Activated T-cell treated with anti-CD3 and anti-CD28 coated beads, Interleukin-2, amount 50 U/mL, for 24 hours (primary cell): ENCODE measurements around the gene PLRG1.

ENCODE experiments used
- DNase-seq: peaks from one replicate; pipeline ENCODE4 v3.0.0-alpha.2; 2020
- H3K27ac Mint-ChIP-seq: 2 replicates; pipeline ENCODE4 v1.8.0; 2020; ENCODE audit warnings: mild to moderate bottlenecking, mixed read lengths
- H3K27me3 Mint-ChIP-seq: 2 replicates; pipeline ENCODE4 v1.8.0; 2020; ENCODE audit warnings: mixed read lengths
- H3K36me3 Mint-ChIP-seq: 2 replicates; pipeline ENCODE4 v1.8.0; 2020; ENCODE audit warnings: low read depth, mixed read lengths
- H3K4me1 Mint-ChIP-seq: 2 replicates; pipeline ENCODE4 v1.8.0; 2020; ENCODE audit warnings: low read depth, mixed read lengths
- H3K4me3 Mint-ChIP-seq: 2 replicates; pipeline ENCODE4 v1.8.0; 2020; ENCODE audit warnings: mild to moderate bottlenecking, moderate library complexity, mixed read lengths
- H3K9me3 Mint-ChIP-seq: 2 replicates; pipeline ENCODE4 v1.8.0; 2020; ENCODE audit warnings: mixed read lengths

Gene PLRG1

GRCh38 chr4:154584259-154584658 is 34.1 kb upstream of the PLRG1 start:
- peaks cover 20% of the 10 kb centered on the region for H3K27me3 Mint-ChIP-seq
- no peaks in the 10 kb centered on the region for H3K4me1 Mint-ChIP-seq
- no peaks in the 10 kb centered on the region for H3K9me3 Mint-ChIP-seq
- no peak overlapping the region for H3K4me3 Mint-ChIP-seq
- DNase-seq = no peak
- H3K36me3 Mint-ChIP-seq = no peaks in the 10 kb centered on the region
- H3K27ac Mint-ChIP-seq = no peak overlapping the region

- no peaks in the 10 kb centered on the region for H3K4me1 Mint-ChIP-seq
- peaks cover 24% of the 10 kb centered on the region for H3K27me3 Mint-ChIP-seq
- no peak overlapping the region for H3K4me3 Mint-ChIP-seq
- no peaks in the 10 kb centered on the region for H3K9me3 Mint-ChIP-seq
- no peak for DNase-seq
- no peak overlapping the region for H3K27ac Mint-ChIP-seq
- H3K36me3 Mint-ChIP-seq = no peaks in the 10 kb centered on the region
Measured at GRCh38 chr4:154583677-154584076, 33.5 kb upstream of the PLRG1 start.

DNA sequence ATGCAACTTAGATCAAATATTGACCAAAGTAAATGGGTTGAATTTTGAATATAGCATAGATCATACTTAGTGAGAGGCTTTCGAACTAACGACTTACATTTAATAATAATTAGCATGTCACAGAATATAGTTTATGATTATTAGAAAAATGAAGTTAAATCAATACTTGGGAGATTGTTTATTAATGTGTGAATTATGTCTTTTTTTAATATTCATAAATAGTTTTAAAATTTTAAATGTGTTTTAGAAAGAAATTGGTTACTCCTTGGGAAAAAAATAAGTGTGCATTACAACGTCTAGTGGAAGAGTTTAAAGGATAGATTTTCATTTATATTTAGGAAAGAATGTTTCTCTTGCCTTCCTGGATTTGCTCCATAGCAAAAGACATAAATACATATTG is 33.0 kb upstream of the PLRG1 start:
- H3K36me3 Mint-ChIP-seq = no peaks in the 10 kb centered on the region
- peaks cover 25% of the 10 kb centered on the region for H3K27me3 Mint-ChIP-seq

DNA sequence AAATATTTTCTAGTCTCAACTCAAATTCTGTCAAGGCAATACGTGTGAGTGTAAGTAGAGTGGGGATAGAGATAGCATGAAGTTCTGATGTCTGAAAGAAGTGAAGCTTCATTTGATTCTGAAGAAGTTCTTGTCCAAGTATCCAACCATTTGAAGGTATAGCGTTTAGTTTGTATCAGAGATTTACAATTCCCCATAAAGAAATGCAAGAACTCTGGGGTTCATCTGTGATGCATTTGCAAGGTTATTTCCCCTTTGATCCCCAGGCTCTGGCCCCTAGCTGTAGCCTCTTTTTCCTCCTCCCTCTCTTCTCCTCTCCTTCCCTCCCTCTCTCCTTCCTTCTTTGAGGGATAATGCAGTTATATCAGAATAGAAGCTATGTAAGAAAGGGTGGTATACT is 32.5 kb upstream of the PLRG1 start:
- Mint-ChIP-seq H3K27ac (no peak overlapping the region), H3K27me3 (peaks cover 30% of the 10 kb centered on the region), H3K4me3 (no peak overlapping the region), H3K9me3 (no peaks in the 10 kb centered on the region), H3K36me3 (no peaks in the 10 kb centered on the region), H3K4me1 (no peaks in the 10 kb centered on the region)
- DNase-seq = no peak

More for the DNA sequence above, 33.0 kb upstream of the PLRG1 start:
- no peaks in the 10 kb centered on the region for H3K9me3 Mint-ChIP-seq
- no peak for DNase-seq
- H3K4me1 Mint-ChIP-seq = no peaks in the 10 kb centered on the region
- no peak overlapping the region for H3K4me3 Mint-ChIP-seq
- H3K27ac Mint-ChIP-seq = no peak overlapping the region

DNA sequence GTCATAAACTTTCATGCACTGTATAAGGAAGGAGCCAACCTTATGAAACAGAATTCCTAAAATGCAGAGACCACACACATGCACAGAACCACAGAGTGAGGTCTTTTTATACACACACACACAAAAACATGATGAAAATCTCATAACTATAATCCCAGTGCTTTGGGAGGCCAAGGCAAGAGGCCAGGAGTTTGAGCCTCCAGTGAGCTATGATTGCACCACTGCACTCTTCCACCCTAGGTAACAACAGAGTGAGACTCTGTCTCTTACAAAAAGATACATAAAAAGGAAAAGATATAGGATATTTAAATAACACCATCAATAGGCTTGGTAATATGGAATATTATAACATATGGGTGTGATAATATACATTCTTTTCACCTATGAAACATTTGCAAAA is 29.7 kb upstream of the PLRG1 start:
- Mint-ChIP-seq H3K4me1 (no peaks in the 10 kb centered on the region), H3K9me3 (no peaks in the 10 kb centered on the region), H3K4me3 (no peak overlapping the region), H3K27me3 (peaks cover 31% of the 10 kb centered on the region), H3K36me3 (no peaks in the 10 kb centered on the region), H3K27ac (no peak overlapping the region)
- no peak for DNase-seq

DNA sequence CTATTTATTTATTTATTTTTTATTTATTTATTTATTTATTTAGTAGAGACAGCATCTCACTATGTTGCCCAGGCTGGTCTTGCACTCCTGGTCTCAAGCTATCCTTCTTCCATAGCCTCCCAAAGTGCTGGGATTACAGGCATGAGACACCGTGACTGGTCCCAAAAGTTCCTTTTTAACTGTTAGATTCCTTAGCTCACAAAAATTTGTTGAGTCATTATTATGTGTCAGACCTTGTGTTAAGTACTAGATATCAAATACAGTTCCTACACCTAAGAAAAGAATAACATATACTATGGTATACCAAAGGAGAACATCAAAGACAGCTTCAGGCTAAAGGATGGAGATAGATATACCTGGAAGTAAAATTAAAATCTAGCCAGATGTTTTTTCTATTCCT is 28.7 kb upstream of the PLRG1 start:
- DNase-seq = no peak
- H3K36me3 Mint-ChIP-seq = no peaks in the 10 kb centered on the region
- H3K9me3 Mint-ChIP-seq = no peaks in the 10 kb centered on the region

GRCh38 chr4:154577324-154577723 is 27.1 kb upstream of the PLRG1 start:
- no peaks in the 10 kb centered on the region for H3K36me3 Mint-ChIP-seq
- H3K9me3 Mint-ChIP-seq = no peaks in the 10 kb centered on the region
- no peak overlapping the region for H3K27ac Mint-ChIP-seq
- H3K4me3 Mint-ChIP-seq = no peak overlapping the region
- H3K27me3 Mint-ChIP-seq = peaks cover 31% of the 10 kb centered on the region
- no peak for DNase-seq
- H3K4me1 Mint-ChIP-seq = no peaks in the 10 kb centered on the region

More for the DNA sequence above, 28.7 kb upstream of the PLRG1 start:
- Mint-ChIP-seq H3K27me3 (peaks cover 31% of the 10 kb centered on the region), H3K27ac (no peak overlapping the region), H3K4me3 (no peak overlapping the region), H3K4me1 (no peaks in the 10 kb centered on the region)

GRCh38 chr4:154574311-154574710 is 24.1 kb upstream of the PLRG1 start:
- no peak for DNase-seq
- no peaks in the 10 kb centered on the region for H3K9me3 Mint-ChIP-seq
- H3K27me3 Mint-ChIP-seq = peaks cover 33% of the 10 kb centered on the region
- H3K36me3 Mint-ChIP-seq = no peaks in the 10 kb centered on the region
- no peak overlapping the region for H3K27ac Mint-ChIP-seq
- H3K4me3 Mint-ChIP-seq = no peak overlapping the region
- H3K4me1 Mint-ChIP-seq = no peaks in the 10 kb centered on the region

DNA sequence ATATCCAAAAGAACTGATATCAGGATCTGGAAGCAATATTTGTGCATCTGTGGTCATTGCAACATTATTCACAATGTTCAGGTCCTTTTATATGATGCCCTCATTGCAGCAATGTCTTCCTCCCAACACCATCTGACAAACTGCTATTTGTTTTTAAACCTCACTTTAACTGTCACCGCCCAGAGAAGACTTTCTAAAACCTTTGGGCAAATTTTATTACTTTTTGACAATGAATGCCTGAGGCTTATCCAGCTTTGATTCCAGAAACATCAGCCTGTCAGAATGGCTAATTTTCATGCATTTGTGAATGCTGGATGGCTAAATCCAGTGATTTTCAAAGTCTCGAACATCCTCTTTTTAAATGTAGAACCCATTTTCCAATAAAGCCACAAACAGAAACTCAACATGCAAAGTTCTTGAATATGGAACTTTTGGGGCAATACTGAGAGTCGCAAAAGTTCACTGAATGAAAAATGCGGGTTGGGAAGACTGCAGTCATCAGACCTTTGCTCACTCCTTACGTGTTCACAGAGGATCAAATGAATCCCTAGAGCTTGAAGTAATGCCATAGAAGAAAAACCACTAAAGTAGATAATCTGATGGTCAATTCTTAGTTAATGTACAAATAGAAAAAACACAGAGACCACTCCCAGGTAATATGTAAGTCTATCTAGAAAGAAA is 23.1 kb upstream of the PLRG1 start:
- peaks cover 28% of the 10 kb centered on the region for H3K27me3 Mint-ChIP-seq
- H3K27ac Mint-ChIP-seq = no peak overlapping the region
- no peaks in the 10 kb centered on the region for H3K4me1 Mint-ChIP-seq
- no peak for DNase-seq
- H3K4me3 Mint-ChIP-seq = no peak overlapping the region
- H3K9me3 Mint-ChIP-seq = no peaks in the 10 kb centered on the region
- no peaks in the 10 kb centered on the region for H3K36me3 Mint-ChIP-seq

- Mint-ChIP-seq H3K9me3 (no peaks in the 10 kb centered on the region), H3K27me3 (peaks cover 6% of the 10 kb centered on the region), H3K4me1 (no peaks in the 10 kb centered on the region), H3K27ac (no peak overlapping the region), H3K4me3 (no peak overlapping the region), H3K36me3 (no peaks in the 10 kb centered on the region)
- DNase-seq = no peak
Measured at GRCh38 chr4:154569584-154569983, 19.4 kb upstream of the PLRG1 start.

- Mint-ChIP-seq H3K27ac (no peak overlapping the region), H3K4me1 (no peaks in the 10 kb centered on the region), H3K9me3 (no peaks in the 10 kb centered on the region), H3K36me3 (no peaks in the 10 kb centered on the region), H3K27me3 (peaks cover 6% of the 10 kb centered on the region), H3K4me3 (no peak overlapping the region)
- no peak for DNase-seq
Measured at GRCh38 chr4:154569028-154569427, 18.8 kb upstream of the PLRG1 start.

GRCh38 chr4:154566639-154567204 is 16.5 kb upstream of the PLRG1 start:
- H3K9me3 Mint-ChIP-seq = no peaks in the 10 kb centered on the region
- no peak for DNase-seq
- no peaks in the 10 kb centered on the region for H3K36me3 Mint-ChIP-seq
- no peaks in the 10 kb centered on the region for H3K4me1 Mint-ChIP-seq
- no peak overlapping the region for H3K4me3 Mint-ChIP-seq
- no peak overlapping the region for H3K27ac Mint-ChIP-seq
- H3K27me3 Mint-ChIP-seq = peaks cover 4% of the 10 kb centered on the region

DNA sequence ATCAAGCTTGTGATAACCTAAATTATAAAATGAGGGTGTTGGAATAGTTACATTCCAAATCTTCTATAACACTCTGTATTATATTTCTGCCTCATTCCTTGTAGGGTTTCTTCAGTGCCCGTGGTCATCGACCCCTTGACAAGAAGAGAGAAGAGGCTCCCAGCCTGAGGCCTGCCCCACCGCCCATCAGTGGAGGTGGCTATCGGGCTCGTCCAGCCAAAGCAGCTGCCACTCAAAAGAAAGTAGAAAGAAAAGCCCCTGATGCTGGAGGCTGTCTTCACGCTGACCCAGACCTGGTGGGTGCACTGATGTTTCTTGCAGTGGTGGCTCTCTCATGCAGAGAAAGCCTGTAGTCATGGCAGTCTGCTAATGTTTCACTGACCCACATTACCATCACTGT is 15.5 kb upstream of the PLRG1 start:
- Mint-ChIP-seq H3K4me1 (no peaks in the 10 kb centered on the region), H3K27me3 (peaks cover 2% of the 10 kb centered on the region), H3K9me3 (no peaks in the 10 kb centered on the region), H3K4me3 (no peak overlapping the region), H3K36me3 (no peaks in the 10 kb centered on the region), H3K27ac (no peak overlapping the region)
- DNase-seq = no peak

- peaks cover 6% of the 10 kb centered on the region for H3K27me3 Mint-ChIP-seq
- H3K4me3 Mint-ChIP-seq = no peak overlapping the region
- no peak for DNase-seq
- no peaks in the 10 kb centered on the region for H3K9me3 Mint-ChIP-seq
- H3K36me3 Mint-ChIP-seq = no peaks in the 10 kb centered on the region
- no peaks in the 10 kb centered on the region for H3K4me1 Mint-ChIP-seq
- H3K27ac Mint-ChIP-seq = no peak overlapping the region
Measured at GRCh38 chr4:154564311-154564710, 14.1 kb upstream of the PLRG1 start.

DNA sequence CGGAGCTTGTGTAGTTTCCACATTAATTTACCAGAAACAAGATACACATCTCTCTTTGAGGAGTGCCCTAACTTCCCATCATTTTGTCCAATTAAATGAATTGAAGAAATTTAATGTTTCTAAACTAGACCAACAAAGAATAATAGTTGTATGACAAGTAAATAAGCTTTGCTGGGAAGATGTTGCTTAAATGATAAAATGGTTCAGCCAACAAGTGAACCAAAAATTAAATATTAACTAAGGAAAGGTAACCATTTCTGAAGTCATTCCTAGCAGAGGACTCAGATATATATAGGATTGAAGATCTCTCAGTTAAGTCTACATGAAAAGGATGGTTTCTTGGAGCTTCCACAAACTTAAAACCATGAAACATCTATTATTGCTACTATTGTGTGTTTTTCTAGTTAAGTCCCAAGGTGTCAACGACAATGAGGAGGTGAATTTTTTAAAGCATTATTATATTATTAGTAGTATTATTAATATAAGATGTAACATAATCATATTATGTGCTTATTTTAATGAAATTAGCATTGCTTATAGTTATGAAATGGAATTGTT is 12.6 kb upstream of the PLRG1 start, which contains the start of gene FGB:
TSS of gene FGB (plus strand) at position 315 of the 558 bp plus-strand sequence. CDS start at position 323, 8 bp downstream.
- DNase-seq = no peak
- Mint-ChIP-seq H3K4me3 (no peak within 1 kb of the TSS), H3K27me3 (peaks cover 10% of the 10 kb centered on the region), H3K27ac (no peak within 1 kb of the TSS), H3K4me1 (no peaks in the 10 kb centered on the region), H3K36me3 (no peaks in the 10 kb centered on the region), H3K9me3 (no peaks in the 10 kb centered on the region)
